MG63 (cell line): ENCODE results near the gene ST6GALNAC3. TPM values are rescaled to one million over a fixed set of nuclear protein-coding genes. Genes with fewer than 3 reads are reported as not detected.
"Not testable (repeated sequence)": the region's sequence is repeated elsewhere in the genome, so short reads cannot be mapped to it uniquely, and the experiment has no call there.

Experiments
- DNase-seq: peaks from one replicate; pipeline ENCODE4 v3.0.0-alpha.2; 2020
- H3K27me3 ChIP-seq: fragments of 250-450 bp; sonication (Bioruptor Pico); 2 replicates; pipeline ENCODE4 v1.5.1; 2020; ENCODE audit warnings: mild to moderate bottlenecking, moderate library complexity
- H3K36me3 ChIP-seq: fragments of 250-450 bp; sonication (Bioruptor Pico); 2 replicates; pipeline ENCODE4 v1.5.1; 2020; ENCODE audit warnings: mild to moderate bottlenecking, moderate library complexity
- H3K4me3 ChIP-seq: fragments of 250-450 bp; sonication (Bioruptor Pico); 2 replicates; pipeline ENCODE4 v1.5.1; 2020; ENCODE audit warnings: mild to moderate bottlenecking, moderate library complexity
- H3K9me3 ChIP-seq: fragments of 250-450 bp; sonication (Bioruptor Pico); 2 replicates; pipeline ENCODE4 v1.5.1; 2020; ENCODE audit warnings: mild to moderate bottlenecking, moderate library complexity
- total RNA-seq: library from RNA; depleted of rRNA; stranded (reverse); fragments of >200 nt; shearing (Covaris generic); gene quantifications from 2 replicates; pipeline ENCODE4 v1.2.3, GENCODE V29; 2014; ENCODE audit warnings: low replicate concordance

Gene ST6GALNAC3
- total RNA-seq, 1 experiment from 2014 or later = 5.5 TPM

DNA sequence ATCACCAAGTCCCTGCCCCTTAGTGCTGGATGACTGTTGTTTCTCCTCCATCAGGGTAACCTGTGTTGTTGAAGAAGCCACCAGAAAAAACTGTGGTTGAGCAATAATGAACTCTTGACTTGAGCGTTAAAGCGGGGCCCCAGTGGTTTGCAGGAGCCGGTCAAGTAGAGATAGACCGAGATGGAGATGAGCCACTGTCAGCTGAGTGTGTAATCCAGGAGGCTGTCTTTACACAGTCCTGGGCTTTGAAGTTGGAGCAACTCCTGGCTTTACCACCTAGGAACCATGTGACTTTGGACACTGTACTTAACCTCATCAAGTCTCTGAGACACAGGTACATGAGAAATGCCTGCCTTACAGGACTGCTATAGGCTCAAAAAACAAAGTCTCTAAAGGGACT, 158.1 kb downstream of the ST6GALNAC3 start:
- Histone ChIP-seq H3K9me3 (no peaks in the 10 kb centered on the region), H3K36me3 (no peaks in the 10 kb centered on the region), H3K27me3 (no peaks in the 10 kb centered on the region), H3K4me3 (no peak overlapping the region)
- no peak for DNase-seq

DNA sequence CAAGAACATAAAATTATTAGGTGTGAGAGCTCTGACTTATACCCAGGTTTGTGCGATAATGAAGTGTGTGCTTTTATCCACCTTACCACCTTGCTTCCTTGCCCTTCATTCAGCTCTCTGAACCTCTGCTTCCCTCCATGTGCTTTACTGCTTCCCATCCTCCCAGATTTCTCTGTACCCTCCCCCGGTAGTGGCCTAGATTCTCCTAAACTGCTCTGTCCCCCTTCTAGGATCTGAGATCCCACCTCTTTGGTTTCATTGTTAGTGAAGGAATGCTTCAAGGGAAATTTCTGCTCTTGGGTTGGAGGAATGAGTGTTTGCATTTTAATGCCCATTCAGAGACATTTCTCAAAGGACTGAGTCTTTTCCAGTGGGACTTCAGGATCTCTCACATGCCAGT, 159.5 kb downstream of the ST6GALNAC3 start:
- Histone ChIP-seq H3K9me3 (no peaks in the 10 kb centered on the region), H3K4me3 (no peak overlapping the region), H3K27me3 (no peaks in the 10 kb centered on the region), H3K36me3 (no peaks in the 10 kb centered on the region)
- DNase-seq = no peak

DNA sequence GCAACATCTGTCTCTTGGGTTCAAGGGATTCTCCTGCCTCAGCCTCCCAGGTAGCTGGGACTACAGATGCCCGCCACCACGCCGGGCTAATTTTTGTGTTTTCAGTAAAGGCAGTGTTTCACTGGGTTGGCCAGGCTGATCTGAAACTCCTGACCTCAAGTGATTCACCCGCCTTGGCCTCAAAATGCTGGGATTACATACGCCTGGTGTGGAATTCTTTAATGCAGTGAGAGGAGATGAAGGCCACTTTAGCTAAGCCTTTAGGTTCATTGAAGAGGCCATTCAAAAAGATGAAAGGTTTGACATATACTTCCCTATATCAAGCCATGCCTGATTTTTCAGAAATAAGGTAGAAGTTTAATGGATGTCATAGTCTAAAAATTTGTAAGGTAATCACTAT, 162.7 kb downstream of the ST6GALNAC3 start:
- peak; percentile 6 for DNase-seq
- Histone ChIP-seq H3K27me3 (no peaks in the 10 kb centered on the region), H3K4me3 (no peak overlapping the region), H3K9me3 (no peaks in the 10 kb centered on the region), H3K36me3 (no peaks in the 10 kb centered on the region)

DNA sequence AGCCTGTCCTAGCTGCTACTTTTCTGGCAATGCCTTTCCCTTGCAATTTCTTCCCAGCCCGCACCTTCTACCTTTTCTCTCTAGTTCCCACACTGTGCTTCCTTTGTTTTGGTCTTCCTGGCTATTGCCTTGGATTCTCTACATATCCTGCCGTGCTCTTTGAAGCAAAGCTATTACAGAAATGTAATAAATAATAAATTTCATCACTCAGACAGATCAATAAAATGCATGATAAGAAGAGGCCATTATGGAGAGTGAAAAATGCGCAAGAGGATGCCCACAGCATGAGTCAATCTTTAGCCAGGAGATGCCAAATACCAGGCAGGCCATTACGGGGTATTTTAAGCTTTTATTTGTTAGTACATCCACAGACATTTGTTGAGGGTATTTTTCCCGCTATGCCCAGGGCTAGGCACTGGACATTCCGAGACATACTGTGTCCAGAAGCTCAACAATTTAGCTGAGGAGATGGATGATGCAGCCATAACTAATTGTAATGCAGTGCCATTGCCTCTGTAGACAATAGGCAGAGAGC, 163.6 kb downstream of the ST6GALNAC3 start:
- Histone ChIP-seq H3K36me3 (no peaks in the 10 kb centered on the region), H3K9me3 (no peaks in the 10 kb centered on the region), H3K27me3 (no peaks in the 10 kb centered on the region), H3K4me3 (no peak overlapping the region)
- no peak for DNase-seq

DNA sequence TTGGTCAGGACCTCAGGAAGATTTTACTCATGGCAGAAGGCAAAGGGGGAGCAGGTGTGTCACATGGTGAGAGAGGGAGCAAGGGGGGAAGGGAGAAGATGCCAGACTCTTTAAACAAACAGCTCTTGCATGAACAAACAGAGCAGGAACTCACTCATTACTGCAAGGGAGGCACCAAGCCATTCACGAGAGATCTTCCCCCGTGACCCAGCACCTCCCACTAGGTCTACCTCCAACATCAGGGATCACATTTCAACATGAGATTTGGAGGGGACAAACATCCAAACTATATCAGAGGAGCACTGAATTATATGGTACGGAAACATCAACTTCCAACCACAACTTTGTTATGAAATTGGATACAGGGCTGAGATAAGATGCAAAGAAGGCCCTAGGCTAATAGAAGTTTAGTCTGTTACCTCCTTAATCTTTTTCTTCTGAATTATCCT, 164.9 kb downstream of the ST6GALNAC3 start:
- no peaks in the 10 kb centered on the region for H3K27me3 ChIP-seq
- H3K9me3 ChIP-seq = no peaks in the 10 kb centered on the region; the same call in 1 of the 2 replicates
- no peaks in the 10 kb centered on the region for H3K36me3 ChIP-seq
- no peak overlapping the region for H3K4me3 ChIP-seq
- DNase-seq = no peak

DNA sequence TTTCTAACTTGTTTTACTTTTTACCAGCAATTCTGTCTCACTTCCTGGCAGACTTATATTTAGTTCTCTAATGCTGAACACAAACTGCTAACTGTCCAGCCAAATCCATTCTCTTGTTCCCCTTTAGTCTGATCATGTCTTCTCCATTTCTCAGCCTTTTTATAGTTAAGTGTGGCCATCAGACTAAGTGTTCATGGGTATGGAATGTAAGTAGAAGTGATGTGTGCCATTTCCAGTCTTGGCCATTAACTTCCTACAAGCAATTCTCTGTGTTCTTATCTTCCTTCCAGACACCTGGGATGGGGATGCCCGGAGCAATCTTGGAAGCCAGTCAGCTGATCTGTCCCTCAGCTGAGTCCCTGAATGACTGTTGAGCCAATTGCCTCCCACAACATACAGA, 165.8 kb downstream of the ST6GALNAC3 start:
- Histone ChIP-seq H3K36me3 (no peaks in the 10 kb centered on the region), H3K9me3 (no peaks in the 10 kb centered on the region; the same call in 1 of the 2 replicates), H3K27me3 (no peaks in the 10 kb centered on the region), H3K4me3 (no peak overlapping the region)
- no peak for DNase-seq

DNA sequence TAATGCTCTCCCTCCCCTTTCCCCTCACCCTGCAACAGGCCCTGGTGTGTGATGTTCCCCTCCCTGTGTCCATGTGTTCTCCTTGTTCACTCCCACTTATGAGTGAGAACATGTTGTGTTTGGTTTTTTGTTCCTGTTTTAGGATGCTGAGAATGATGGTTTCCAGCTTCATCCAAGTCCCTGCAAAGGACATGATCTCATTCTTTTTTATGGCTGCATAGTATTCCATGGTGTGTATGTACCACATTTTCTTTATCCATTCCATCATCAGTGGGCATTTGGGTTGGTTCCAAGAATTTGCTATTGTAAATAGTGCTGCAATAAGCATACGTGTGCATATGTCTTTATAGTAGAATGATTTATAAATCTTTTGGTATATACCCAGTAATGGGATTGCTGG, 168.0 kb downstream of the ST6GALNAC3 start:
- H3K9me3 ChIP-seq, DNase-seq, H3K36me3 ChIP-seq, H3K4me3 ChIP-seq, H3K27me3 ChIP-seq: not testable (repeated sequence)

DNA sequence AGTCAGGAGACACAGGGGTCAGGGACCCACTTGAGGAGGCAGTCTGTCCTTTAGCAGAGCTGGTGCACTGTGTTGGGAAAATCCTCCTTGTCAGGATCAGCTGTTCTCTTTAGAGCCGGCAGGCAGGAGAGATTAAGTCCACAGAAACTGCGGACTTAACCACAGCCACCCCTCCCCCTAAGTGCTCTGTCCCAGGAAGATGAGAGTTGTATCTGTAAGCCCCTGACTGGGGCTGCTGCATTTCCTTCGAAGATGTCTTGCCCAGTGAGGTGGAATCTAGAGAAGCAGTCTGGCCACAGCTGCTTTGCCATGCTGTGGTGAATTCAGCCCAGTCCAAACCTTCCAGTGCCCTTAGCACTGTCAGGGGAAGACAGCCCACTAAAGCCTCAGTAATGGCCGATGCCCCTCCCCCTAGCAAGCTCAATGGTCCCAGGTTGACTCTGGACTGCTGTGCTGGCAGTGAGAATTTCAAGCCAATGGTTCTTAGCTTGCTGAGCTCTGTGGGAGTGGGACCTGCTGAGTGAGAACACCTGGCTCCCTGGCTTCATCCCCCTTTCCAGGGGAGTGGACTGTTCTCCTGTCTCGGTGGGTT, 172.8 kb downstream of the ST6GALNAC3 start:
- DNase-seq = no peak
- no peak overlapping the region for H3K4me3 ChIP-seq
- H3K27me3 ChIP-seq = no peaks in the 10 kb centered on the region
- H3K9me3 ChIP-seq = no peaks in the 10 kb centered on the region; the same call in 1 of the 2 replicates
- H3K36me3 ChIP-seq = no peaks in the 10 kb centered on the region

DNA sequence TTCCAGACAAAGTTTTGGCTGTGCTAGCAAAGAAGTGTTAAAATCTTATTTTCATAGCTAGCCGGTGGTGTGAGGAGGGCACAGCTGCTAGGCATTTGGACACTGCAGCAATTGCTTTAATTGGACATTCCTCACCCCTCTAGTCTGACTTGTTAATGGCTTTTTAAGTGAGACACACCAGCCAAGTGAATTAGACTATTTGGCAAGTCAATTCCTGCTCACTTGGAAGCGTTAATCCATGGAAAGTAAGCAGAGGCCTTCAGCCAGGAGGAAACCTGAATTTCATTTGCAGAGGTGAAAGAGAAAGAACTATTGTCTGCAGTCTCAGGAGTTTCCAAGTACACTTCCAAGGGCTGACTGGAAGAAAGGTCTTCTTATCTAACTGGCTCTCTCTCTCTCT, 175.7 kb downstream of the ST6GALNAC3 start:
- Histone ChIP-seq H3K36me3 (no peaks in the 10 kb centered on the region), H3K4me3 (no peak overlapping the region), H3K27me3 (no peaks in the 10 kb centered on the region), H3K9me3 (no peaks in the 10 kb centered on the region; the same call in 1 of the 2 replicates)
- no peak for DNase-seq

DNA sequence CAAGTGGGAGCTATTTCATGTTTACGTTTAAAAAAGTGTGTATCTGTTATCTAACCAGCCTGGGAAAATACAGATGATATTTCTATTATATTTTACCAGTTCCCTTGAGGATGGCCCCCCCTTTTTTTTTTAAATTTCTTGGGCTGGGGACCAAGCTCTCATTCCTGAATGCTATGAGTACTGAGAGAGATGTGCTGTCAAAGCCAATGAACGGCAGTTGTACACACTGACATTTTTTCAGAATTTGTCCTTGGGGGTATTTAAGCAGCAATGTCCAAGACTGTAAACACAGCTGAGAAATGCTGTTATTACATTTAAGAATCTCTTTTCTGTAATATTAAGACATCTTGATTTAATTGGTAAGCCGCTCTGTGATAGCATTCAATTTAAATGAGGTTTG, 177.9 kb downstream of the ST6GALNAC3 start:
- DNase-seq = no peak
- Histone ChIP-seq H3K4me3 (no peak overlapping the region), H3K27me3 (no peaks in the 10 kb centered on the region), H3K9me3 (no peaks in the 10 kb centered on the region; the same call in 1 of the 2 replicates), H3K36me3 (no peaks in the 10 kb centered on the region)

DNA sequence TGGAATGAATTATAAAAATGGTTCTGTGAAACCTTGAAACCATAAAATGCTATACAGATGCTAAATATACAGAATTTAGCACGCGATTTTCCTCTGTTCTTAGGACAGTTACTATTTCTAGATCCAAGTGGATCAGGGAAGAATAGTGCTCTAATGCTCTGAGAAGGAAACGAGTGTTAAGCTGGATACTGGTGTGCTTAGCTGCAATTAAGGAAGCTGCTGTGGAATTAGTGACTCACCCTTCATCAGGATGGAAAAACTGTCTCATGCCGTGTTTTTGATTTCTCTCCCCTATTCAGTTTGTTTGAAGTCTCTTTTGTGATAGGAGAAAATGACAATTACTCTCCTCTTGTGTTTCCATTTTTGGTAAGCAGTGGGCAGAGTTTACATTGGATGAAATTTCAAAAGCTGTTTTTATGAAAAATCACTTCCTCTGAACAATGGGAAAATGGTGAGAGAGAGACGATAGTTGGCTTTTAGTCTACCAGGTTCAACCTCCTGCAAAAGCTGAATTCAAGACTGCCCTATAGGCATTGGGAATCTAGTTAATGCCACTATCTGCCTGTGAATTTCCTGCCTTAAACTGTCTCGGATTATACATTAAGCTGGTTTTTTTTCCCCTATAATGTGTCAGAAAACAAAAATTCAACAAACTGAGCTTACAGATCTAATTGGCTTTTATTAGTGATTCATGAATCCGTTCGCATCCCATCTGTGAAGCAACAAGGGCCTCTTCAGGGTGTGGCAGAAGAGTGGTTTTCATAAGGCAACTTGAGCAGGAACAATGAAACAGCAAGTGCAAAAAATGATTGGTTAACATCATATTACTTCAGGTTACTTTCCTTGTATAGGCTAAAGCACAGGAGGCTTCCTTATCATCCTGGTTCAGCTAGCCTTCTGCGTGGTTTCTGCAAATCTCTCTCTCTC, 179.8 kb downstream of the ST6GALNAC3 start:
- no peak overlapping the region for H3K4me3 ChIP-seq
- H3K27me3 ChIP-seq = no peaks in the 10 kb centered on the region
- no peaks in the 10 kb centered on the region for H3K9me3 ChIP-seq
- H3K36me3 ChIP-seq = no peaks in the 10 kb centered on the region
- DNase-seq = no peak

DNA sequence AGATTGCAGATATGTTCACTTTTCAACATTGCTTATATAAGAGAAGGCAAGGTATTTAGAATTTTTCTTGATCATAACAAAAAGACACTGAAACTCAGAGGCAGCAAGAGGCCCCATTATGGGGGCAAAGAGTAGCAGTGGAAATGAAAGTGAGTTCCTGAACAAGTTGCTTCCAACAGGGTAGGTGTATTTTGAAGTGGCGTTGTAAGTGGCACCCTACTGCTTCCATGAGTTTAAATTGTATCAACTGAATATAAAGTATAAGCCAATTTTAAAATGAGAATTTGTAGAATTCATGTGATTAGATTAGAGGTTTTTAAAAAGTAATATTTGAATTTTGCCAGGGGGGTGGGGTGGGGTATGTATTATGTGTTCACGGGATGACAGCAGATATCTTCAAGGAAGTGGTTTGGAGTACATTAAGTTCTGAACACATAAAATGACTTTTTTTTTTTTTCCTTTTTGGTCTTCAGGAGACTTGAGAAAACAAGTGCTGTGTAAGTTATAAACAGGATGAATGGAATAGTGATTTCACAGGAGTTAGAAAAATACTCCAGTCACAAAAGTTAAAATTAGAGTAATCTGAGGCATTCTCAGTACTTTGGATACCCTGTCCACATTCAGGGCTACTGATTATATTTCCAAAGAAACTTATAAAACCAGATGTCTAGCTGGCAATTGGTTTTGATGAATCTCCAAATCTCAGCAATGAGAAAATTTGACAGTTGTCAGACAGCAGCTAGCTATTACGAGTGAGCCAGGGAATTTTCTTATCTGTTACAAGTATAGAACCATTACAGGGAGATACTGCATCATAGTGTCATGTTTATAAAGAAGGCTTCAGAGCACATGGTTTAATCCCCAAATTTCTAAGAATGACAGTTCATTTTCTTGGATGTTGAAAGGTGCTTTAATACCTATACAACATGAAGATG, 182.0 kb downstream of the ST6GALNAC3 start:
- H3K4me3 ChIP-seq = no peak overlapping the region
- no peaks in the 10 kb centered on the region for H3K27me3 ChIP-seq
- no peaks in the 10 kb centered on the region for H3K36me3 ChIP-seq
- H3K9me3 ChIP-seq = no peaks in the 10 kb centered on the region
- DNase-seq = no peak

DNA sequence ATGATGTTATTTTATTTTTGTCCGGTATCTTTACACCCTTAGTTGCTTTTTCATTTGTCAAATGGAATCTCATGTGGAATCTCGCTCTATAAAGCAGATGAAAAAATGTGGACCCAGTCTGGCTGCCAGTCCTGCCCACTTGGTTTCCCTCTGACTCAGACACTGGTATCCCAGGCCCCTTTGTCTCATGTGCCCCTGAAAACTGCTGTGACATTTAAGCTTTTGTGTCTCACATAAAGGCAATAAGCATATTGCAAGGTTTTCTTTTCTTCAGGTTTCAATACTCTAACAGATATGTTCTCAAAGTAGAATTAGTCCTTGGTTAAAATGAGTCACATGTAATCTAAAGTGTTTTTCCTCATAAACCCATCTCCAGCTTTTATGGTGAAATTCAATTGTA, 183.3 kb downstream of the ST6GALNAC3 start:
- Histone ChIP-seq H3K36me3 (no peaks in the 10 kb centered on the region), H3K9me3 (no peaks in the 10 kb centered on the region), H3K27me3 (no peaks in the 10 kb centered on the region), H3K4me3 (no peak overlapping the region)
- no peak for DNase-seq

DNA sequence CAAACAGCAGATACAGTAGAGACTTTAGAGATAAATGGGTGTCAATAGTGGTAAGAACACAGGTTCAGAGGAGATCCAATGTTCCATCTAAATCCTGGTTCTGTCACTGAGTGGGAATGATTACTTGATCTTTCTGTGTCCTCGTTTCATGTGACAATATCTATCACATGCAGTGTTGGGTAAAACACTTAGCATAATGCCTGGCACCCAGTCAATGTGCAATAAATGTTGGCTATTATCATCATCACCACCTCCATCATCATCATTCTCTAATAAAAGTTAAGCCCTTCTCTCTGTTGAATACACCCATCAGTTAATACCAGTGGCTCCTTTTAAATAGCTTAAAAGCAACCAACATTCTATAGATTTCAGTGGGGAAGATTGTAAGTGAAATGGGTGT, 184.7 kb downstream of the ST6GALNAC3 start:
- Histone ChIP-seq H3K9me3 (no peaks in the 10 kb centered on the region), H3K36me3 (no peaks in the 10 kb centered on the region), H3K4me3 (no peak overlapping the region), H3K27me3 (no peaks in the 10 kb centered on the region)
- no peak for DNase-seq

DNA sequence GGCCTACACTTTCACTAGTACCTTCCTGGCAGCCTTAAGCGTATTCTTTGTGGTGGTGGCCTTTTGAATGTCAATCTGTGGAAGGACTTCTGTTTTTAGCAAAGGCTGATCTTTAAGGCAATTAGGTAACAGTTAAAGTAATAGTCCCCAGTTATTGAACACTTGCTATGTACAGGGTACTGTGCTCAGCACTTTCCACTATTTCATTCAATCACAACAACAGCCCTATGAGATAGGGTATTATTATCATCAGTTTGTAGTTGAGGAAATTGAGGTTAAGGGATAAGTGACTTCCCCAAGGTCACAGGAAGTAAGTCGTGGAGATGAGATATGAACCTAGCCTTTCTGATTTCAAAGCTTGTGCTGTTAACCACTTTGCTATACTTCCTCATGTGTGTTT, 185.7 kb downstream of the ST6GALNAC3 start:
- H3K36me3 ChIP-seq = no peaks in the 10 kb centered on the region
- H3K4me3 ChIP-seq = no peak overlapping the region
- no peaks in the 10 kb centered on the region for H3K27me3 ChIP-seq
- DNase-seq = no peak
- H3K9me3 ChIP-seq = no peaks in the 10 kb centered on the region

DNA sequence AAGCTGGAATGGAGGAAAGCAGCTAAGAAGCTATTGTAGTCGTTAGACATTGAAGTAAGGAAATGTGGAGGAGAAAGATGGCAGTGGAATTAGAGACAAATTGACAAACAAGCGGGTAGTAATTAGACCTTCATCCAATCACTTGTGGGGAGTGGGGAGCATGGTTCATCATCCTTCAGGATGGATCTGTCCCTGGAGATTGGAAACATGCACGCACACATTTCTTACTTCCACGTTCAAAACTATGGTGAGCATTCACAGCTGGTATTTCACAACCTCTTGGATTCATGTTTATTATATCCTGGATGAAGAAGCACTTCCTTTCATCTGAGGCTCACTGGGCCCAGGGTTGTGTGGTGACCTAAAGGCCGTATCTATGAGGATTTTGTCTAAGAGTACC, 188.1 kb downstream of the ST6GALNAC3 start:
- no peaks in the 10 kb centered on the region for H3K36me3 ChIP-seq
- no peak overlapping the region for H3K4me3 ChIP-seq
- DNase-seq = no peak
- H3K27me3 ChIP-seq = no peaks in the 10 kb centered on the region
- H3K9me3 ChIP-seq = no peaks in the 10 kb centered on the region

DNA sequence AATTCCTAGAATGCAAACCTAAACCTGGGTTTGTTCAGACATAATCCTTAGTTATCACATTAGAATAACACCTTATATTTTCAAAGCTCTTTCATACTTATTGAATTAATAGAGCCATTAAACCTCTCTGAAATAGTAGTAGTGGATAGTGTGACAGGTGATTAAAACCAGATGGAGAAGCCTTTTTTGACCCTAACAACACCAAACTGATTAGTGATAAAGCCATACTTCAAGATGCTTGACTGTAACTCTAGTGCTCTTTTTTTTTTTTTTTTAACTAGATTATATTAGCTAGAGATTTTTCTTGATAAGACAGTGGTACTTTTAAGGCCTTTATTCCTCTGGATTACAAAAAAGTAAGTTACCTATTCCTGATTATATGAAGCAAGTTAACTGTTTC, 190.1 kb downstream of the ST6GALNAC3 start:
- H3K4me3 ChIP-seq = no peak overlapping the region
- H3K9me3 ChIP-seq = no peaks in the 10 kb centered on the region
- DNase-seq = no peak
- no peaks in the 10 kb centered on the region for H3K36me3 ChIP-seq
- no peaks in the 10 kb centered on the region for H3K27me3 ChIP-seq
